H1 (cell line): Measurements from ENCODE around the gene CYP3A7.
"Not testable (repeated sequence)": the region's sequence is repeated elsewhere in the genome, so short reads cannot be mapped to it uniquely, and the experiment has no call there.

ENCODE experiments used
- CTCF ChIP-seq, 3 experiments: IDR thresholded peaks; 1 replicate in 2 of 3; 2 replicates in 1 of 3; pipeline versions ENCODE4 v1.5.1 to v1.6.1; 2011; ENCODE audit warnings: low read length in 3 of 3, mild to moderate bottlenecking in 3 of 3, inconsistent platforms in 2 of 3, low read depth in 1 of 3, moderate library complexity in 1 of 3; ENCODE audit not compliant: insufficient read depth in 1 of 3; ENCODE audit errors: control extremely low read depth in 1 of 3
- MAX ChIP-seq: IDR thresholded peaks from 2 replicates; pipeline ENCODE4 v1.6.1; 2012; ENCODE audit warnings: inconsistent platforms
- POLR2A ChIP-seq, 2 experiments: IDR thresholded peaks; 1 replicate in 1 of 2; 2 replicates in 1 of 2; pipeline ENCODE4 v1.6.1; 2011; ENCODE audit warnings: low read depth in 2 of 2, low read length in 2 of 2, mild to moderate bottlenecking in 2 of 2; ENCODE audit errors: control extremely low read depth in 1 of 2
- SRF ChIP-seq: IDR thresholded peaks from 2 replicates; pipeline ENCODE4 v1.6.1; 2011; ENCODE audit warnings: mild to moderate bottlenecking, low read depth, low read length, moderate library complexity
- YY1 ChIP-seq: IDR thresholded peaks from 2 replicates; pipeline ENCODE4 v1.6.1; 2011; ENCODE audit warnings: low read depth, mild to moderate bottlenecking, low read length

GRCh38 chr7:99751322-99752052 lies 16.5 kb upstream of the CYP3A7 start:
- TF ChIP-seq POLR2A (IDR thresholded peaks at IDR 0.05; ENCODE audit: control extremely low read depth in 1 of 2, low read depth in 2 of 2, low read length in 2 of 2); MAX; CTCF (IDR thresholded peaks at IDR 0.05; ENCODE audit: control extremely low read depth in 1 of 3, insufficient read depth in 1 of 3, low read depth in 1 of 3, low read length in 3 of 3); SRF; YY1: not testable (repeated sequence)
